Lung (tissue), 12 donors: ENCODE measurements around the gene AGXT2. TPM values are rescaled to one million over a fixed set of nuclear protein-coding genes. Genes with fewer than 3 reads are reported as not detected.

Experiments
- ATAC-seq: fragments of 200-7000 bp; cut with Tn5 transposase; one replicate; pipeline ENCODE4 v1.9.1; 2020; ENCODE audit warnings: moderate number of reproducible peaks; ENCODE audit not compliant: insufficient read depth, low FRiP score
- DNase-seq, 3 donors: peaks; one replicate each; pipeline ENCODE4 v3.0.0-alpha.2; 2013 to 2017
- H3K27ac ChIP-seq, 2 donors: one replicate each; pipeline ENCODE4 v1.5.1; 2013; ENCODE audit warnings: mild to moderate bottlenecking in 2 of 2, moderate library complexity in 2 of 2, control low read depth in 1 of 2, inconsistent platforms in 1 of 2, low read depth in 1 of 2, low read length in 1 of 2
- H3K27me3 ChIP-seq, 3 donors: one replicate each; pipeline ENCODE4 v1.5.1; 2013; ENCODE audit warnings: low read length in 2 of 3; ENCODE audit not compliant: control insufficient read depth in 3 of 3, insufficient read depth in 3 of 3
- H3K36me3 ChIP-seq, 4 donors: one replicate each; pipeline ENCODE4 v1.5.1; 2013; ENCODE audit warnings: low read length in 4 of 4, mild to moderate bottlenecking in 1 of 4, moderate library complexity in 1 of 4; ENCODE audit not compliant: control insufficient read depth in 4 of 4, insufficient read depth in 4 of 4
- H3K4me1 ChIP-seq, 5 donors: one replicate each; pipeline ENCODE4 v1.5.1; 2013; ENCODE audit warnings: low read length in 5 of 5, mild to moderate bottlenecking in 2 of 5, moderate library complexity in 1 of 5; ENCODE audit not compliant: control insufficient read depth in 5 of 5, insufficient read depth in 5 of 5
- H3K4me3 ChIP-seq: one replicate; pipeline ENCODE4 v1.5.1; 2013; ENCODE audit warnings: mild to moderate bottlenecking, control low read depth, moderate library complexity
- H3K9ac ChIP-seq, 2 donors: one replicate each; pipeline ENCODE4 v1.5.1; 2013; ENCODE audit warnings: low read length in 2 of 2, control low read depth in 1 of 2; ENCODE audit not compliant: insufficient read depth in 1 of 2
- H3K9me3 ChIP-seq, 4 donors: one replicate each; pipeline ENCODE4 v1.5.1; 2013; ENCODE audit warnings: low read length in 3 of 4, mild to moderate bottlenecking in 1 of 4, moderate library complexity in 1 of 4; ENCODE audit not compliant: control insufficient read depth in 4 of 4, insufficient read depth in 3 of 4
- WGBS, 2 donors: extraction: QIAGEN DNeasy Blood & Tissue Kit; methylation state at CpG; one replicate each; pipeline ENCODE4 v1.1.7; 2013; 5-methylcytosine and 5-hydroxymethylcytosine counted together
- polyA plus RNA-seq, 2 donors: library from polyadenylated mRNA; stranded (reverse); fragments of 200-250 nt; gene quantifications; one replicate each; pipeline ENCODE4 v1.2.1, GENCODE V29; 2013
- total RNA-seq, 2 donors: library from RNA; depleted of rRNA in 1 of 2; stranded (reverse); fragments of >200 nt in 1 of 2; gene quantifications; one replicate each; pipeline ENCODE4 v1.2.1, GENCODE V29; 2014 to 2021
- TF ChIP-seq, protein P1 (sequence below): IDR thresholded peaks from 2 replicates; pipeline ENCODE4 v1.5.1; 2012; ENCODE audit warnings: mild to moderate bottlenecking; ENCODE audit errors: control extremely low read depth, extremely low read depth
- donor health status: control.
- donor health status: control.
- donor health status: Bipolar disorder and iron deficiency.
- donor health status: healthy.
- donor health status: DM: yes; HTN: yes; CAD: no.

Gene AGXT2
- total and polyA plus RNA-seq, 4 donors = not detected

DNA sequence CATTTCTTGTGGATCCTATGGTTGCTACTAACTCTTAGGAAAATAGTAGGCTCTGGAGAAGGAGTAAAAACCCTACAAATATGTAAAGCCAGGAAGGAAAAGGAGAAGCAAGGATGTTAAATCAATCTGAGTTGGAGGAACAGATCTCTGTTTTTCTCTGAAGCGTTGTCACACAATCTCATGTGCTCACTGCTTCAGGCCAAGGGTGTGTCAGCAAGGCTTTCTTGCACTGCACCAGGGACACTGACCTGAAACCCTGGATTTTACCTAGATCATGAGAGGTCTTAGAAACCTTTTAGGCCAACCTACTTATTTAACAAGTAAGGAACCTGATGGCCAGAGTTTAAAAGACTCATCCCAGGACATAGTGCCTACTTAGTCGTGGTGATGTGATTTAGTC lies 12.5 kb upstream of the AGXT2 start:
- no peaks in the 10 kb centered on the region for H3K36me3 ChIP-seq

DNA sequence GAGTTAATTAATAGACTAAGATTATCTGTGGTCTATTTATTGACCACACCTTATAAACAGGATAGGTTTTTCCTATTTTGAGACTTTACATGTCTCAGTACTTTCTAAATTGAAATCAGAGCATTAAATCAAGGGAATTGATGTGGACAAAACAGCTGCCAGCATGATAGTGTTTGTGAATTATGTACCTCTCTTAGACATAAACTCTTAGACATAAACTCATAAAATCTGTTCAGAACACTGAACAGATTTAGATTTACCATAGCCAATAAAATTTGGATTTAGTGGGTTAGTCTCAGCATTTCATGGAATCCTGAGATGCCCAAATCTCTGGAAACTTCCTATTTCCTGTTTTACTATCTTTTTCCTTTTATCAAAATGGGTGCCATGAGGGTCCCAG lies 11.5 kb upstream of the AGXT2 start:
- Histone ChIP-seq H3K4me1 (peaks cover 0 to 10% (median 0%) of the 10 kb centered on the region in 5 donors), H3K4me3 (no peak overlapping the region), H3K36me3 (no peaks in the 10 kb centered on the region), H3K9ac (no peak overlapping the region), H3K27me3 (no peaks in the 10 kb centered on the region), H3K9me3 (no peaks in the 10 kb centered on the region), H3K27ac (no peak overlapping the region)
- DNase-seq (no peak), ATAC-seq (no peak)
- TF ChIP-seq, protein P1, sequence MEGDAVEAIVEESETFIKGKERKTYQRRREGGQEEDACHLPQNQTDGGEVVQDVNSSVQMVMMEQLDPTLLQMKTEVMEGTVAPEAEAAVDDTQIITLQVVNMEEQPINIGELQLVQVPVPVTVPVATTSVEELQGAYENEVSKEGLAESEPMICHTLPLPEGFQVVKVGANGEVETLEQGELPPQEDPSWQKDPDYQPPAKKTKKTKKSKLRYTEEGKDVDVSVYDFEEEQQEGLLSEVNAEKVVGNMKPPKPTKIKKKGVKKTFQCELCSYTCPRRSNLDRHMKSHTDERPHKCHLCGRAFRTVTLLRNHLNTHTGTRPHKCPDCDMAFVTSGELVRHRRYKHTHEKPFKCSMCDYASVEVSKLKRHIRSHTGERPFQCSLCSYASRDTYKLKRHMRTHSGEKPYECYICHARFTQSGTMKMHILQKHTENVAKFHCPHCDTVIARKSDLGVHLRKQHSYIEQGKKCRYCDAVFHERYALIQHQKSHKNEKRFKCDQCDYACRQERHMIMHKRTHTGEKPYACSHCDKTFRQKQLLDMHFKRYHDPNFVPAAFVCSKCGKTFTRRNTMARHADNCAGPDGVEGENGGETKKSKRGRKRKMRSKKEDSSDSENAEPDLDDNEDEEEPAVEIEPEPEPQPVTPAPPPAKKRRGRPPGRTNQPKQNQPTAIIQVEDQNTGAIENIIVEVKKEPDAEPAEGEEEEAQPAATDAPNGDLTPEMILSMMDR = no peak

More for the DNA sequence above, 12.5 kb upstream of the AGXT2 start:
- ATAC-seq = no peak
- DNase-seq = no peak
- Histone ChIP-seq H3K27me3 (no peaks in the 10 kb centered on the region), H3K4me3 (no peak overlapping the region), H3K27ac (no peak overlapping the region), H3K9me3 (no peaks in the 10 kb centered on the region), H3K9ac (no peak overlapping the region), H3K4me1 (peaks cover 0 to 10% (median 0%) of the 10 kb centered on the region in 5 donors)
- 82 to 85% methylated on average over 2 of the region's 2 CpGs for WGBS, 2 donors
- TF ChIP-seq, protein P1 = no peak

DNA sequence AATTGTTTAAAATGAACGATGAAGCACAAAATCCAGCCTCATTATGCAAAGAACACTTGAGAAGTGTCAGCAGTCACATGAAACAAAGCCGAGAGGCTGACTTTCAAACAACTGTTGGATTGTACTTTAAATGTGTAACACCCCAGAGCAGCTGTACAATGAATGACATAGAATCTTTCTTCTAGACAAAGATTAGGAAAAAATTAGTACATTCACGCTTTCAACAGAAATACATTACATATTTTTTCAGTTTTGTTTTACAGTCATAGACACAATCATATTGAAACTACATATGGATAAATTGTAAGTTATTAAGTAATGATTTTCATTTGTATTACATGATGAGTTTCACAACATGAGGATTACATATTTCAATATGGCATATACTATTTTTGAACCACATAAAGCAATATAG lies 10.6 kb upstream of the AGXT2 start:
- no peaks in the 10 kb centered on the region for H3K9me3 ChIP-seq
- H3K4me3 ChIP-seq = no peak overlapping the region
- peak in 1 of 3 donors; percentile 40 for DNase-seq
- no peak for ATAC-seq
- H3K9ac ChIP-seq = no peak overlapping the region
- H3K36me3 ChIP-seq = no peaks in the 10 kb centered on the region
- no peak overlapping the region for H3K27ac ChIP-seq
- H3K27me3 ChIP-seq = no peaks in the 10 kb centered on the region
- 70 to 75% methylated on average over 3 of the region's 3 CpGs for WGBS, 2 donors
- TF ChIP-seq, protein P1 = no peak
- peaks cover 0 to 10% (median 0%) of the 10 kb centered on the region in 5 donors for H3K4me1 ChIP-seq

DNA sequence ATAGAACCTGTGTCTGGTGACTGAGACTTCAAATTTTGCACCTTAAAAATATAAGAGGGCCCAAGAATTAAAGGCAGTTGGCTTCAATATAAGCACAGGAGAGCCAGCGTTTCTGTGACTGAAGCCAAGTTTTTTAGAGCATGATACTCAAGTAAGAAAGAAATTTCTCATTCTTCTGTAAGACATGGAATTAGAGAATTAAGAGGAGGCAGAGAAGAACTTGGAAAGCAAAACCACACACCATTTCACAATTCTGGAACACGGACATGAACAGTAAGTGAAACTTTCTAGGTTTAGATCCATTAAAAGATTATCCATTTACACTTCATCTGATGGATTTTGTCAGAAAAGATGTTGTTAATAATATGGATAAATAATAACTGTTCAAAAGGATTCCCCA lies 8.9 kb upstream of the AGXT2 start:
- no peaks in the 10 kb centered on the region for H3K9me3 ChIP-seq
- DNase-seq (no peak), ATAC-seq (no peak)
- TF ChIP-seq, protein P1 = no peak
- no peak overlapping the region for H3K9ac ChIP-seq
- WGBS, 2 donors = 59 to 60% methylated on average over 2 of the region's 2 CpGs
- no peaks in the 10 kb centered on the region for H3K36me3 ChIP-seq
- no peak overlapping the region for H3K4me3 ChIP-seq
- no peak overlapping the region for H3K27ac ChIP-seq
- no peaks in the 10 kb centered on the region for H3K27me3 ChIP-seq
- H3K4me1 ChIP-seq = peaks cover 0 to 10% (median 0%) of the 10 kb centered on the region in 5 donors
